Thyroid gland (tissue), 4 donors: Measurements from ENCODE around the gene STOX1. TPM values are rescaled to one million over a fixed set of nuclear protein-coding genes. Genes with fewer than 3 reads are reported as not detected.

Source experiments
- DNase-seq, 2 donors: peaks; one replicate each; pipeline ENCODE4 v3.0.0-alpha.2; 2019
- H3K27ac ChIP-seq, 3 donors: fragments of 200-600 bp; sonication (generic); 1 replicate in 2 of 3; 2 replicates in 1 of 3; pipeline ENCODE4 v1.5.1; 2016 to 2019; ENCODE audit warnings: mild to moderate bottlenecking in 1 of 3, moderate library complexity in 1 of 3
- H3K27me3 ChIP-seq: fragments of 200-600 bp; sonication (generic); one replicate; pipeline ENCODE4 v1.5.1; 2019
- H3K36me3 ChIP-seq, 2 donors: fragments of 200-600 bp; sonication (generic); one replicate each; pipeline ENCODE4 v1.5.1; 2016 to 2019
- H3K4me1 ChIP-seq, 2 donors: fragments of 200-600 bp; sonication (generic); one replicate each; pipeline ENCODE4 v1.5.1; 2017 to 2019
- H3K4me3 ChIP-seq, 3 donors: fragments of 200-600 bp; sonication (generic); replicated peaks in 1 of 3; 1 replicate in 2 of 3; 2 replicates in 1 of 3; pipeline ENCODE4 v1.5.1; 2016; ENCODE audit warnings: mild to moderate bottlenecking in 1 of 3
- H3K9me3 ChIP-seq: fragments of 200-600 bp; sonication (generic); one replicate; pipeline ENCODE4 v1.5.1; 2017
- CTCF ChIP-seq, 6 experiments: fragments of 200-600 bp in 3 of 6; fragments of 450-650 bp in 3 of 6; sonication (generic) in 3 of 6; IDR thresholded peaks; one replicate each; pipeline ENCODE4 v1.5.1; 2016 to 2019; ENCODE audit warnings: antibody characterized with exemption in 6 of 6, mild to moderate bottlenecking in 2 of 6, inconsistent platforms in 1 of 6, moderate library complexity in 1 of 6
- POLR2A ChIP-seq, 2 donors: fragments of 450-650 bp; IDR thresholded peaks; one replicate each; pipeline ENCODE4 v1.6.1; 2017; ENCODE audit warnings: antibody characterized with exemption in 2 of 2, mild to moderate bottlenecking in 2 of 2, moderate library complexity in 1 of 2
- WGBS, 2 donors: methylation state at CpG; one replicate each; pipeline ENCODE4 v1.1.5; 2017; 5-methylcytosine and 5-hydroxymethylcytosine counted together
- intact Hi-C: fragments of 100-400 bp; cut with DNase I; formaldehyde crosslinking; loops from one replicate; pipeline ENCODE4 v1.15.1; 2023
- total RNA-seq, 4 donors: library from RNA; depleted of rRNA; stranded (reverse); fragments of >200 nt; gene quantifications; one replicate each; pipeline ENCODE4 v1.2.3, GENCODE V29; 2016

The STOX1 gene
- total RNA-seq, 4 donors from 2014 or later, result 8.5 to 14.9 (median 10.0) TPM

- TF ChIP-seq POLR2A (IDR thresholded peaks at IDR 0.05) (no peak), CTCF (IDR thresholded peaks at IDR 0.05) (no peak)
- no peaks in the 10 kb centered on the region for H3K36me3 ChIP-seq
- H3K4me3 ChIP-seq, result no peak overlapping the region
- intact Hi-C loops, result no loop called here
- no peak for DNase-seq
- H3K4me1 ChIP-seq, result peaks cover 10 to 25% of the 10 kb centered on the region in 2 donors
- H3K27ac ChIP-seq, result no peak overlapping the region
- H3K27me3 ChIP-seq, result no peaks in the 10 kb centered on the region
- H3K9me3 ChIP-seq, result no peaks in the 10 kb centered on the region
These were observed 51.2 kb downstream of the STOX1 start for GRCh38 chr10:68878496-68878895.

GRCh38 chr10:68879628-68880027 is 52.3 kb downstream of the STOX1 start:
- Histone ChIP-seq H3K4me3 (no peak overlapping the region), H3K36me3 (no peaks in the 10 kb centered on the region), H3K27ac (no peak overlapping the region), H3K27me3 (no peaks in the 10 kb centered on the region), H3K9me3 (no peaks in the 10 kb centered on the region), H3K4me1 (peaks cover 10 to 25% of the 10 kb centered on the region in 2 donors)
- DNase-seq, result no peak
- WGBS, 2 donors, result 93 to 100% methylated on average over 2 of the region's 2 CpGs
- intact Hi-C loops, result no loop called here
- TF ChIP-seq POLR2A (IDR thresholded peaks at IDR 0.05), result no peak
- TF ChIP-seq CTCF (IDR thresholded peaks at IDR 0.05), result no peak

- Histone ChIP-seq H3K36me3 (no peaks in the 10 kb centered on the region), H3K27ac (no peak overlapping the region), H3K4me3 (no peak overlapping the region), H3K27me3 (no peaks in the 10 kb centered on the region), H3K9me3 (no peaks in the 10 kb centered on the region), H3K4me1 (peaks cover 10 to 25% of the 10 kb centered on the region in 2 donors)
- WGBS, 2 donors, result 98 to 99% methylated on average over 4 of the region's 4 CpGs
- DNase-seq, result no peak
- TF ChIP-seq CTCF (IDR thresholded peaks at IDR 0.05), result no peak
- TF ChIP-seq POLR2A (IDR thresholded peaks at IDR 0.05), result no peak
- intact Hi-C loops, result no loop called here
These were observed 52.9 kb downstream of the STOX1 start for GRCh38 chr10:68880181-68880580.

GRCh38 chr10:68895041-68895440 is 67.7 kb downstream of the STOX1 start:
- Histone ChIP-seq H3K27me3 (no peaks in the 10 kb centered on the region), H3K4me3 (no peak overlapping the region), H3K36me3 (no peaks in the 10 kb centered on the region), H3K27ac (no peak overlapping the region), H3K4me1 (peaks cover under 1% of the 10 kb centered on the region in 2 donors), H3K9me3 (no peaks in the 10 kb centered on the region)
- no peak for DNase-seq
- WGBS, 2 donors, result 97 to 98% methylated on average over 2 of the region's 2 CpGs
- TF ChIP-seq POLR2A (IDR thresholded peaks at IDR 0.05) (no peak), CTCF (IDR thresholded peaks at IDR 0.05) (no peak)
- intact Hi-C loops, result loop anchor here (5.0 to 10.0 kb wide), 3 partner anchors 68 to 340 kb away; partner anchors contain the start of gene STOX1

- no peaks in the 10 kb centered on the region for H3K36me3 ChIP-seq
- H3K9me3 ChIP-seq, result no peaks in the 10 kb centered on the region
- TF ChIP-seq CTCF (IDR thresholded peaks at IDR 0.05), result peak in 4 of 6 experiments; percentile 62 to 74 (median 68)
- TF ChIP-seq POLR2A (IDR thresholded peaks at IDR 0.05), result no peak
- no peak overlapping the region for H3K27ac ChIP-seq
- H3K4me1 ChIP-seq, result peaks cover 6 to 7% of the 10 kb centered on the region in 2 donors
- intact Hi-C loops, result loop anchor here (5.0 to 10.0 kb wide), 3 partner anchors 70 to 343 kb away; partner anchors contain the start of gene STOX1
- peak; percentile 51 to 56 for DNase-seq
- no peak overlapping the region for H3K4me3 ChIP-seq
- H3K27me3 ChIP-seq, result no peaks in the 10 kb centered on the region
- 38 to 49% methylated on average over 3 of the region's 3 CpGs for WGBS, 2 donors
These were observed 70.0 kb downstream of the STOX1 start for GRCh38 chr10:68897336-68897741.
